GM12878 (cell line): ENCODE data around the gene ZNF148. TPM values are rescaled to one million over a fixed set of nuclear protein-coding genes. Genes with fewer than 3 reads are reported as not detected.

Source experiments
- ATAC-seq: fragments of 200-7000 bp; cut with Tn5 transposase; 3 replicates; pipeline ENCODE4 v1.9.1; 2020; ENCODE audit warnings: mild to moderate bottlenecking, moderate library complexity
- BruUV-seq: library from RNA; stranded (reverse); fragments of 400-500 nt; replicated peaks from 2 replicates; lab custom pipeline; 2021; lab: Mats Ljungman, UMichigan
- CTCF ChIA-PET: fragments of 300-600 bp; sonication (Branson Sonifier 250); formaldehyde crosslinking; extraction: SDS; loops from one replicate; lab custom pipeline; 2021; ENCODE audit warnings: inconsistent platforms; lab: Yijun Ruan, JAX
- POLR2A ChIA-PET: fragments of 350-600 bp; formaldehyde crosslinking; extraction: SDS; loops from one replicate; lab custom pipeline; 2021; ENCODE audit warnings: inconsistent platforms; lab: Charles Lee
- RAD21 ChIA-PET: fragments of 300-600 bp; sonication (Branson Sonifier 250); formaldehyde crosslinking; loops from one replicate; lab custom pipeline; 2023; ENCODE audit warnings: antibody characterized with exemption; ENCODE audit not compliant: unreplicated experiment; lab: Charles Lee
- SMC1A ChIA-PET: fragments of 300-600 bp; sonication (Branson Sonifier 250); formaldehyde crosslinking; loops from one replicate; lab custom pipeline; 2023; ENCODE audit not compliant: unreplicated experiment, uncharacterized antibody; lab: Charles Lee
- DNase-seq: peaks from one replicate; pipeline ENCODE4 v3.0.0-alpha.2; 2011; ENCODE audit warnings: low read depth, low spot score
- FAIRE-seq: peaks from 3 replicates; lab custom pipeline; 2011; peaks lifted over from hg19 to GRCh38; lab: Jason Lieb, UNC
- H2AFZ ChIP-seq: 2 replicates; pipeline ENCODE4 v1.6.0; 2011; ENCODE audit warnings: low read depth, low read length, control low read depth; ENCODE audit not compliant: control insufficient read depth
- H3K27ac ChIP-seq: 2 replicates; pipeline ENCODE4 v1.5.1; 2011; ENCODE audit warnings: control low read depth; ENCODE audit not compliant: control insufficient read depth, insufficient read depth
- H3K27me3 ChIP-seq, 2 experiments: replicated peaks in 1 of 2; 2 replicates each; pipeline versions ENCODE4 v1.6.0 to v1.6.1; 2011; ENCODE audit warnings: low read length in 1 of 2; ENCODE audit not compliant: control insufficient read depth in 2 of 2, insufficient read depth in 2 of 2
- H3K36me3 ChIP-seq, 2 experiments: 2 replicates each; pipeline ENCODE4 v1.5.1; 2011; ENCODE audit warnings: low read length in 1 of 2; ENCODE audit not compliant: control insufficient read depth in 2 of 2, insufficient read depth in 2 of 2
- H3K4me1 ChIP-seq: 2 replicates; pipeline ENCODE4 v1.6.1; 2011; ENCODE audit warnings: mild to moderate bottlenecking, low read length, moderate library complexity, mixed read lengths; ENCODE audit not compliant: control insufficient read depth, insufficient read depth
- H3K4me2 ChIP-seq: 2 replicates; pipeline ENCODE4 v1.6.0; 2011; ENCODE audit warnings: control low read depth; ENCODE audit not compliant: control insufficient read depth, insufficient read depth
- H3K4me3 ChIP-seq: fragments of 200-600 bp; sonication (generic); 2 replicates; pipeline ENCODE4 v1.5.1; 2016
- H3K79me2 ChIP-seq: 2 replicates; pipeline ENCODE4 v1.6.0; 2011; ENCODE audit warnings: low read length; ENCODE audit not compliant: control insufficient read depth, insufficient read depth
- H3K9ac ChIP-seq: 2 replicates; pipeline ENCODE4 v1.8.0; 2011; ENCODE audit warnings: low read length, control low read depth, mixed read lengths; ENCODE audit not compliant: control insufficient read depth, insufficient read depth
- H3K9me3 ChIP-seq: replicated peaks from 3 replicates; pipeline ENCODE4 v1.5.1; 2011; ENCODE audit warnings: mild to moderate bottlenecking, low read length; ENCODE audit not compliant: control insufficient read depth, insufficient read depth
- H4K20me1 ChIP-seq: 2 replicates; pipeline ENCODE4 v1.6.0; 2011; ENCODE audit not compliant: control insufficient read depth, insufficient read depth
- BCL11A ChIP-seq: IDR thresholded peaks from 2 replicates; pipeline ENCODE4 v1.6.1; 2011; ENCODE audit warnings: low read depth, low read length
- CREM ChIP-seq: IDR thresholded peaks from 2 replicates; pipeline ENCODE4 v1.6.1; 2014; ENCODE audit warnings: antibody characterized with exemption, low read depth
- FOXM1 ChIP-seq: IDR thresholded peaks from 2 replicates; pipeline ENCODE4 v1.6.1; 2012; ENCODE audit warnings: low read depth, mild to moderate bottlenecking, inconsistent platforms, low read length, moderate library complexity
- IKZF1 ChIP-seq: fragments of 450-650 bp; conservative IDR thresholded peaks from 2 replicates; pipeline ENCODE4 v1.6.1; 2017; ENCODE audit warnings: antibody characterized with exemption, mild to moderate bottlenecking
- LARP7 ChIP-seq: fragments of 450-650 bp; IDR thresholded peaks from 2 replicates; pipeline ENCODE4 v1.6.1; 2017; ENCODE audit warnings: mild to moderate bottlenecking
- RAD51 ChIP-seq: fragments of 450-650 bp; IDR thresholded peaks from 2 replicates; pipeline ENCODE4 v1.6.1; 2016; ENCODE audit warnings: moderate library complexity, mild to moderate bottlenecking, inconsistent platforms
- WGBS: methylation state at CpG from one replicate; pipeline ENCODE4 v1.1.6; 2016; ENCODE audit warnings: low lambda C conversion rate; ENCODE audit not compliant: insufficient replicate concordance, insufficient coverage; ENCODE audit errors: missing lambda C conversion rate; 5-methylcytosine and 5-hydroxymethylcytosine counted together
- in situ Hi-C: fragments of 300-500 bp; cut with MboI; formaldehyde crosslinking; loops from 9 replicates; pipeline ENCODE4 v1.14.3; 2018; ENCODE audit warnings: mixed read lengths
- intact Hi-C: fragments of 100-400 bp; cut with micrococcal nuclease; formaldehyde crosslinking; loops from one replicate; pipeline ENCODE4 v1.14.2; 2022; ENCODE audit not compliant: unreplicated experiment
- polyA plus RNA-seq, 11 experiments: library from polyadenylated mRNA; depleted of rRNA in 4 of 11; unstranded in 6 of 11; stranded (reverse) in 5 of 11; fragments of >200 nt; fragmentation: Nextera tagmentation in 4 of 11; fragmentation: Illumina TruSeq in 1 of 11; extraction: Ambion mirVana in 4 of 11; extraction: Trizol in 1 of 11; gene quantifications; 1 replicate in 1 of 11; 2 replicates in 10 of 11; pipeline versions ENCODE4 v1.2.1 to v1.2.3, GENCODE V29; 2011 to 2016; ENCODE audit warnings: inconsistent platforms in 2 of 11, missing spikeins in 2 of 11, low read depth in 1 of 11
- total RNA-seq, 4 experiments: library from RNA; depleted of rRNA in 3 of 4; stranded (reverse); fragments of >200 nt in 3 of 4; fragmentation: Illumina TruSeq in 1 of 4; extraction: Trizol in 1 of 4; gene quantifications; 2 replicates each; pipeline versions ENCODE4 v1.2.1 to v1.2.3, GENCODE V29; 2013 to 2021
- TF ChIP-seq, protein P1 (sequence below): IDR thresholded peaks from 2 replicates; pipeline ENCODE4 v1.6.1; 2011; ENCODE audit warnings: borderline replicate concordance, low read depth, mild to moderate bottlenecking, moderate library complexity, mixed read lengths, low read length; ENCODE audit not compliant: insufficient read depth; ENCODE audit errors: extremely low read length
- TF ChIP-seq, protein P2 (sequence below): IDR thresholded peaks from 2 replicates; pipeline ENCODE4 v1.6.1; 2012; ENCODE audit warnings: mild to moderate bottlenecking, low read depth, low read length

ZNF148 gene
- total and polyA plus RNA-seq, 10 of the 15 experiments (the other 5 are each of a cell fraction or from before 2014, with no cell fraction given): 8.6 to 40.4 (median 26.7) TPM

DNA sequence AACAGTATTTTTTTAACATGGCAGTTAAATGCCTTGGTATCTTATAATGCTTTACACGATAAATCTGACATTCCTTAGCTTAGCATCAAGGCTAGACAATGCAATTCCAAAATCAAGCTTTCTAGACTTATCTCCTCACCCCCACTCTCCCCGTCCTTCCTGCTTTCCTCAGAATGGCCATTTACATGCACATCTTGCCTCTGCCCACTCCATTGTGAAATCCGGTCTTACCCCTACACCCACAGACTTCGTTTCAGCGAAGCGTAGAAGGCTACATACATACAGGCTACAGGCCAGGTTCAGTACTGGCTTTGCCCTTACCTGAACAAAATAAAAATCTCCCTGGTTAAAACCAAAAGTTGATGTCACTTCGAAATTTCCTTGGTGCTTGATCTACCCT is 104.0 kb downstream of the ZNF148 start:
- no peaks in the 10 kb centered on the region; the same call in none of the 3 replicates for H3K9me3 ChIP-seq
- no peak for TF ChIP-seq CREM
- no peak for TF ChIP-seq LARP7
- TF ChIP-seq, protein P1, sequence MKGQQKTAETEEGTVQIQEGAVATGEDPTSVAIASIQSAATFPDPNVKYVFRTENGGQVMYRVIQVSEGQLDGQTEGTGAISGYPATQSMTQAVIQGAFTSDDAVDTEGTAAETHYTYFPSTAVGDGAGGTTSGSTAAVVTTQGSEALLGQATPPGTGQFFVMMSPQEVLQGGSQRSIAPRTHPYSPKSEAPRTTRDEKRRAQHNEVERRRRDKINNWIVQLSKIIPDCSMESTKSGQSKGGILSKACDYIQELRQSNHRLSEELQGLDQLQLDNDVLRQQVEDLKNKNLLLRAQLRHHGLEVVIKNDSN: no peak
- no peak for TF ChIP-seq RAD51
- TF ChIP-seq BCL11A: no peak
- TF ChIP-seq IKZF1: no peak
- TF ChIP-seq FOXM1: no peak
- TF ChIP-seq, protein P2, sequence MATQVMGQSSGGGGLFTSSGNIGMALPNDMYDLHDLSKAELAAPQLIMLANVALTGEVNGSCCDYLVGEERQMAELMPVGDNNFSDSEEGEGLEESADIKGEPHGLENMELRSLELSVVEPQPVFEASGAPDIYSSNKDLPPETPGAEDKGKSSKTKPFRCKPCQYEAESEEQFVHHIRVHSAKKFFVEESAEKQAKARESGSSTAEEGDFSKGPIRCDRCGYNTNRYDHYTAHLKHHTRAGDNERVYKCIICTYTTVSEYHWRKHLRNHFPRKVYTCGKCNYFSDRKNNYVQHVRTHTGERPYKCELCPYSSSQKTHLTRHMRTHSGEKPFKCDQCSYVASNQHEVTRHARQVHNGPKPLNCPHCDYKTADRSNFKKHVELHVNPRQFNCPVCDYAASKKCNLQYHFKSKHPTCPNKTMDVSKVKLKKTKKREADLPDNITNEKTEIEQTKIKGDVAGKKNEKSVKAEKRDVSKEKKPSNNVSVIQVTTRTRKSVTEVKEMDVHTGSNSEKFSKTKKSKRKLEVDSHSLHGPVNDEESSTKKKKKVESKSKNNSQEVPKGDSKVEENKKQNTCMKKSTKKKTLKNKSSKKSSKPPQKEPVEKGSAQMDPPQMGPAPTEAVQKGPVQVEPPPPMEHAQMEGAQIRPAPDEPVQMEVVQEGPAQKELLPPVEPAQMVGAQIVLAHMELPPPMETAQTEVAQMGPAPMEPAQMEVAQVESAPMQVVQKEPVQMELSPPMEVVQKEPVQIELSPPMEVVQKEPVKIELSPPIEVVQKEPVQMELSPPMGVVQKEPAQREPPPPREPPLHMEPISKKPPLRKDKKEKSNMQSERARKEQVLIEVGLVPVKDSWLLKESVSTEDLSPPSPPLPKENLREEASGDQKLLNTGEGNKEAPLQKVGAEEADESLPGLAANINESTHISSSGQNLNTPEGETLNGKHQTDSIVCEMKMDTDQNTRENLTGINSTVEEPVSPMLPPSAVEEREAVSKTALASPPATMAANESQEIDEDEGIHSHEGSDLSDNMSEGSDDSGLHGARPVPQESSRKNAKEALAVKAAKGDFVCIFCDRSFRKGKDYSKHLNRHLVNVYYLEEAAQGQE: no peak
- in situ Hi-C loops (no loop called here), intact Hi-C loops (no loop called here)
- H3K4me1 ChIP-seq: no peaks in the 10 kb centered on the region
- no peak overlapping the region for H3K4me2 ChIP-seq
- no peak overlapping the region for H2AFZ ChIP-seq
- ATAC-seq (no peak), FAIRE-seq (no peak), DNase-seq (no peak)
- RAD21 ChIA-PET: no interaction called here
- SMC1A ChIA-PET: interaction anchor here (1.0 to 1.3 kb wide), 3 partner anchors 11 to 167 kb away, joined by 3 read pairs; no protein-coding TSS in a partner anchor
- POLR2A ChIA-PET: no interaction called here
- H3K36me3 ChIP-seq: peaks cover 2 to 11% of the 10 kb centered on the region in 2 experiments; a peak in 2 of 4 replicates
- H3K27me3 ChIP-seq: no peaks in the 10 kb centered on the region
- CTCF ChIA-PET: interaction anchor here (1.1 kb wide), 1 partner anchor 9 kb away, joined by 3 read pairs; no protein-coding TSS in a partner anchor
- 76% methylated on average over 7 of the region's 7 CpGs for WGBS
- no TSS peak for BruUV-seq
- no peak overlapping the region for H3K4me3 ChIP-seq
- H3K9ac ChIP-seq: no peak overlapping the region
- H3K79me2 ChIP-seq: peaks cover 4% of the 10 kb centered on the region
- H4K20me1 ChIP-seq: no peaks in the 10 kb centered on the region
- H3K27ac ChIP-seq: no peak overlapping the region
